Measurements from ENCODE around the gene NPR2.

NPR2 gene

DNA sequence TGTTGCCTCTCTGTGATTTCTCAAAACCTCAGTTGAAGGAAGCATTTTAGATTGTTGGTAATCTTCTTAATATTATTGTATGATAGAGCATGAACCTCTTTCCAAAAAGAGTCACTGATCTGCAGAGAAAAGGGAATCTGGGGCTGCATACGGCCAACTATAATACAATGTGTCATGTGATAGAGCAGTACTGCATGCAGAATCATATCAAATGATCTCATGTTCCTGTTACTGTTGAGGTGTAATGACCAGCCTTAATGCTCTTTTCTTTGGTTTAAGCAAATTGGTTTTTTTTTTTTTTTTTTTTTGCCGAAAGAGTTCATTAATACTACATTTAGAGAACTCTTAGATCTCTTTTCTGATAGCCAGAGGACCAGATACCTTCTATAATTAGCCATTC lies 24.4 kb upstream of the NPR2 start:
- no peak for DNase-seq

DNA sequence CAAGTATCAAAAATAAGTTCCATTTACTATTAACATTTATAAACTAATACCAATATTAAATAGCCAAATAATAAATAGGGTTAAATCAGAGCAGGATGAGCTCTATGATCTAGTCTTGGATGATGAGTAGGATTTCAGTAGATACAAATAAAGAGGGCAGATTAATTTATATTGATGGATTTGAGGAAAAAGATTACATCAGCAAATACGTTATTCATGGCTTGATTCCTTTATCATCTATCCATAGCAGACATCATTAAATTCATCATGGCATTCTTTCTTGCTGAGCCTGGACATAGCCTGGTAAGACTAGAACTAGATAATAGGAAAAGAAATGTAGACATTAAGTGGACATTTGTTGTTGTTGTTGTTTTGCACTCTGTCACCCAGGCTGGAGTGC lies 23.9 kb upstream of the NPR2 start:
- DNase-seq, result no peak

DNA sequence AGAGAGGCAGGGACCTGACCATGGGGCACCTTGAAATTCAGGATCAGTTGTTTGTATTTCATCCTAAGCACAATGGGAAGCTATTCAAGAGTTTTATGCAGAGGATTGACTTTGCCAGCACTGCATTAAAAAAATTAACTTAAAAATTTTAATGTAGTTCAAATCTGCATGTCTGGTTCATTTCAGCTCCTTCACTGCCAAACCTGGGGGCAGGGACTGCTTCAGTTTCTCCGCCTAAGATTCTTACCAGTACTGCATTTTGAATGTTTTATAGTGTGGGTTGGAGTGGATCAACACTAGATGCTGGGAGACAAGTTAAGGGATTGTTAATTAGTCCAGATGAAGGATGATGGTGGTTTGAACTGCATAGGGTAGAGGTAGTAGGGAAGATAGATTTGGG lies 21.6 kb upstream of the NPR2 start:
- no peak for DNase-seq

DNA sequence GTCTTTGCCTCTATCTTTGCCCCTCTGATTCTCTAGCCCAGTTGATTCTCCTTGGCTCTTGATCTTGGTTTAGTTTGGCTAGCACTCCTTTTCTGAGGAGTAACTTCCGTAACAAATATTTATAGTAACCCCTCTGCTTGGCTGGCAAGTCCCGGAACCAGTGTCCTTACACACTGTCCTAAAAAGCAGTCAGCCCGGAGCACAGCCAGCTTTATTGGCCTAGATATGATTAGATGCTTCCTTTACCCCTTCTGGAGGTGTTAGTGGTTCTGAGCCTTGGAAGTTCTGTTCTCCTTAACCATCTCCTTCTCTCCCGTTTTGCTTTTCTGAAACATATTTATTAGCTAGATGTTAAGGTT lies 20.3 kb upstream of the NPR2 start:
- DNase-seq, result no peak

- no peak for DNase-seq
Measured at GRCh38 chr9:35771534-35771933, 19.9 kb upstream of the NPR2 start.

DNA sequence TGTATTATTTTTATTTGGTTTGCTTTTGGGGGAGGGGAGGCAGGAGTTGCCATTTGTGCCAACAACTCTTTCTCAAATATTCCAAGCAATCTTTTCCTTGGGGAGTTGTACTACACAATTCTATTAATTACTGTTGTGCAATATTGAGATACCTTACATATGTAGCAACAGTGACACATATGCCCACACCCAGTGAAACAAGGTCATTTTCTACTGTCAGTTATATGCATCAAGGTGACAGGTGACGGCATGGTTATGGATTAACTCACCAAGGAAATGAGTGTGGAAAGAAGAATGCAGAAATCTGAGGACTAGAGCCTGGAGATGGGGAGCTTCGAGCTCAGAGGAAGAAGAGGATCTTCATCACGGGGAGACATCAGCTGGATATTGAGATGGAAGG lies 19.4 kb upstream of the NPR2 start:
- DNase-seq, result no peak

DNA sequence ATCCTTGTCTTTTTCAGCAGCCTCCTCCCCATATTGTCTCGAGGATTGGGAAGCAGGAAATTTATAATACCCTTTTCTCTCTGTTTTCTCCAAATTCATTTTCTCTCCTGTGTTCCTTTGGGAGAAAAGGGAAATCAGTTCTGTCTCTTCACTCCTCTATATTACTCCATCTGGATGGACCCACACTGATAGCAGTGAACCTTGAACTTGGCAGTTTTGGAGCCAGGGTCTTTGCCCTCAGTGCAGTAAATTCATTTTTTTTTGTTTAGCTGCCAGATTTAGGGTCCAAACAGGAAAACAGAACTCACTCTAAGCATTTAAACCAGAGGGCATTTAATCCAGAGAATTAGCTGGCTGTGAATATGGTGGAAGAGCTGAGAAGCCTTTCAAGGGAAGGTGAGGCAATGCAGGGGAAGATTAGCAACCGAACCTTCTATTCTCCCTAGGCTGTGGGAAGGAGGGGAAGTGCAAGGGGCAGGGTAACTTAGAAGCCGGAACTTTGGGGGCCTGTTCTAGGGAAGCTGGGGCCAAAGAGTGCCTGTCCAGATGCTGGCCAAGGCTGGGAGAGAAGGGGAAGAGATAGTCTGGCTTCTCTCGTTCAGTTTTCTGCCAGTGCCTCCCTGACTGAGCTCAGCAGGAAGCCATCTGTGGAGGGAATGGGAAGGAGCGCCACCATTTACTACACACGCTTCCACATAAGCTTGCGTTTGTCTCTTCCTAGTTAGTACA lies 16.3 kb upstream of the NPR2 start:
- DNase-seq, result no peak

DNA sequence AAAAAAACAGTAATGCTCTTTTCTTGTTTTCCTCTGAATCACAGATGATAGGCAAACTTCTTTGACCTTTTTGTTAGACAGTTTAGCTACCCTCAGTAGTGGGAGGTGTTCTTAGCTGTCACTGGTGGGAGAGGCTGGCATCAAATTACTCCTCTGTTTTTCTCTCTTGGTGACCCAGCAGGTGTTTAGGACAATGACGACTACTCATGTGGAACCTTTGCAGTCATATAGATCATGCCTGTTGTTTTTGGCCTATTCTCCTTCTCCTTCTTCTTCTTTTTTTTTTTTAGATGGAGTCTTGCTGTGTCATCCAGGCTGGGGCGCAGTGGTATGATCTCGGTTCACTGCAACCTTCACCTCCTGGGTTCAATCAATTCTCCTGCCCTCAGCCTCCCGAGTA lies 15.4 kb upstream of the NPR2 start:
- DNase-seq, result no peak

GRCh38 chr9:35778496-35778895 lies 12.9 kb upstream of the NPR2 start:
- DNase-seq, result no peak

- DNase-seq, result no peak
Measured at GRCh38 chr9:35781066-35781465, 10.3 kb upstream of the NPR2 start.

GRCh38 chr9:35783418-35783817 lies 8.0 kb upstream of the NPR2 start:
- no peak for DNase-seq

DNA sequence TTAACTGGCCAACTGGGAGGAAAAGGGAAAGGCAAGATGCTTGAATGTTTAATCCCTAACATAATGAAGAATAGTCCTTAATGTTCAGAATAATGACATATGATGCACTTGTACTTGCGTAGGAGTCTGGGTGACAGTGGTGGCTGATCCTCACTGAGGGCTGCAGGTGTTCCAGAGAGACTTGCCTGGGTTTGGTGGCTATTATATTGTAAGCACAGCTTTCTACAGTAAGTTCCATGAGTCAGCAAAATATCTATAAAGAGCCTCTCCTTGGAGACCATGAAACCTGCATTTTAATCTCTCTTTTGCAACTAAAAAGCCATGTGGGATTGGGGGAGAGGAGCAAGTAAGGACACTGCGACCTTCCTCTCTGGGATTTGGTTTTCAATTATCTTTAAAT lies 1.9 kb upstream of the NPR2 start:
- no peak for DNase-seq

DNA sequence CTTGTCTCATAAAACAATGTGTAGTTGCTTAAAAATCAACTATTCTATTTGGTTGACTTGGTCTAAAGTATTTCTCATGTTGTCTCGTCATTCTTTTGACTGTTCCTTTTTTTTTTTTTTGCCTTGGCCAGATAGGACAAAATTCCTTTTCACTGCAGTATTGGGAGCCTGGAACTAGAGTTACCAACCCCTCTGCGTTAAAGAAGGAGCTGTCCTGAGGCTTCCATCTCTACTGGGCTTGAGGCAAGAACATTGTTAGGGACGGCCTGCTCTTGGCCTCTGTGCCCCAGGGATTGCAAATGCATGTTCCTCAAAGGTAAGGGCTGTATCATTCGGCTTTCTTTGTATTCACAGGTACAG lies 1.4 kb upstream of the NPR2 start:
- DNase-seq, result no peak

- peak; percentile 49 to 50 for DNase-seq
Measured at GRCh38 chr9:35790385-35791296, 750 bp upstream of the NPR2 start.

DNA sequence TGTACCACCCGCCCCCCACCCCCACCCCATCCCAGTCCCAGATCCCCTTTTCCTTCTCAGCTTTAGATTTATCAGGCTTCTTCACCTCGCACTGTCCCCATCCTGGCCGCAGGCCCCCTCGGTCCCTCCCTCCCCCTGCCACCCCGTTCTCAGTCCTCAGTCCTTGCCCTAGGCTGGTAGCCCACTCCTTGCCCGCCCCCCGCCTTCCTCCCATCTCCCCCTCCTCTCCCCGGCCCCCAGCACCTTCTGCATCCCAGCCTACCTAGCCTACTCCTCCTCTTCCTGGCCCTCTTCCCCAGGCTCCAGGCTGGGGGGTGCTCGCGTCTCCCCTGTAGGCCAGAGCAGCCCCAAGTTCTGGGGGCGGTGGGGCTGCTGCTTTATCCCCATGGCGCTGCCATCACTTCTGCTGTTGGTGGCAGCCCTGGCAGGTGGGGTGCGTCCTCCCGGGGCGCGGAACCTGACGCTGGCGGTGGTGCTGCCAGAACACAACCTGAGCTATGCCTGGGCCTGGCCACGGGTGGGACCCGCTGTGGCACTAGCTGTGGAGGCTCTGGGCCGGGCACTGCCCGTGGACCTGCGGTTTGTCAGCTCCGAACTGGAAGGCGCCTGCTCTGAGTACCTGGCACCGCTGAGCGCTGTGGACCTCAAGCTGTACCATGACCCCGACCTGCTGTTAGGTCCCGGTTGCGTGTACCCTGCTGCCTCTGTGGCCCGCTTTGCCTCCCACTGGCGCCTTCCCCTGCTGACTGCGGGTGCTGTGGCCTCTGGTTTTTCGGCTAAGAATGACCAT lies 828 bp downstream of the NPR2 start:
- DNase-seq, result no peak

GRCh38 chr9:35792826-35793225 lies 1.4 kb downstream of the NPR2 start:
- no peak for DNase-seq

- DNase-seq, result no peak
Measured at GRCh38 chr9:35793461-35793860, 2.1 kb downstream of the NPR2 start.

GRCh38 chr9:35795695-35796094 lies 4.3 kb downstream of the NPR2 start:
- DNase-seq, result no peak

GRCh38 chr9:35797311-35798109 lies 6.1 kb downstream of the NPR2 start:
- no peak for DNase-seq

DNA sequence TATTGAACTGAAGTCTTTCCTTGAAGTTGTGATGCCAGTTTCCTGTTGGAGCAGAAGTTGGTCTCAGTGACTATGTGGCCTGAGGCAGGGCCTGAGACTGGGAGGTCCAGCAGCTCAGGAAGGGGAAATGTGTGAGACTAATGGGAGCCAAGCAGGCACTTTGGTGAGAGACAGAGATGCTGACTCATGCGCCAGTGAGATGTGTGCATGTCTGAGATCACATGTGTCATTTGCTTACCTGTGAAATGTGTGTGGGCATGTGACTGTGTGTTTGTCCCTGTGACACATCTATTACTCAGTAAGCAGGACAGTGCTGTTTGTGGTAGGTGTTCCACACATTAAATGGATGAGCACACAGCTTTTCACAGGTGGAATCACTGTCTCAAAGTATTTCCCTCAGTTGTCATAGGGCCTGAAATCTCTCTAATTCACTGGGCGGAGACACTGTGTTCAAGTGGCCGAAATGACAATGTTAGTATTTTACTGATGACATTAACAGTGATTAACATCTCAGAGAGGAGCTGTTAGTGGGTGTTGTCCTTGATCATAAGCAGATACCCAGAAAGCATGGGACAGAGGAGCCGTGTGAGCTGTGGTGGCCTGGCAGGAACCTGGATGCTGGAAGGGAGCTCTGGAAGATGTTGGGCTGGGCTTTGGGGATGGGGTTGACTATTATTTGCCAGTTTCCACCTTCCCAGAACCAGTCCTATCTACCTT lies 7.4 kb downstream of the NPR2 start:
- DNase-seq, result peak; percentile 36 to 41

GRCh38 chr9:35800530-35800929 lies 9.1 kb downstream of the NPR2 start:
- DNase-seq, result no peak

Measured in stimulated activated CD4-positive, alpha-beta T cell treated with anti-CD3 and anti-CD28 coated beads, Interleukin-2, amount 100 ng/mL, for 48 hours (primary cell).